ENCODE data around the gene CEACAM8. TPM values are rescaled to one million over a fixed set of nuclear protein-coding genes. Genes with fewer than 3 reads are reported as not detected.
"Not testable (repeated sequence)": the region's sequence is repeated elsewhere in the genome, so short reads cannot be mapped to it uniquely, and the experiment has no call there.

The CEACAM8 gene
- total RNA-seq (not detected), polyA plus RNA-seq (not detected)

DNA sequence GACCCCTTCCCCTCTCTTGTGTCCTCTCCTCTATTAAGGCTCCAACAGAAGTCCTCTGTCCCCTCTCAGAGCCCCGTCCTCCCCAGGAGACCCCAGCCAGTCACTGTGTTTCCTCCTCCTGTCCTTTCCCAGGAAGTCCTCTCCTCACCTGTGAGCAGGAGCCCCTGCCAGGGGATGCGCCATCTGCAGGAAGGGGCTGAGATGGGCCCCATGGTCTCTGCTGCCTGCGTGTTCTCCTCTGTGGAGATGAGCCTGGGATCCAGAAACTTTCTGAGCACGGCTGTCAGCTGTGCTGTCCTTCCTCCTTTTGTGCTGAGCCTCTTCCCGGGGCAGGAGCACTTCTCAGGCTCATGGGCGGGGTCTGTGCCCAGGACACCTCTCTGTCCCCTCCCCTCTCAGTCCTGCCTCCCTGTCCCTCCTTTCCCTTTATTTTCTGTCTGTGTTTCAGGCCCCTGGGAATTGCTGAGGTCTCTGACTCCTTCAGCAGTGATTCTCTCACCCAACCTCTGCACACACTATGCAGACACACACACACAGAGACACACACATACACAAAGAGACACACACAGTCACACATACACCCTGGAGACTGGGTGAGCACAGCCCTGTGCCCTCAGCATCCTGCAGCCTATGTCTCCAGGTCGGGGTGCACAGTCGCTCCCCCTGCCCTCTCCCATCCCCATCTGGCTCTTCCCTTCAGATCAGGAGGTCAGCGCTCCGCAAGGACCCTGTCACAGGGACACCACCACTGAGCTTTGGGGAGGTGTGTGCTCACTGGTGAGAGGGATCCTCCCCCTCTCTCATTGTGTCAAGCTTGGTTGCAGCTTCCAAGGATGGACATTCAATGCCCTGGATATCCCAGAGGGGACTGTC, at the start of gene CEACAM8:
CEACAM8 (minus strand) TSS at position 308 of the 873 bp plus-strand sequence; CDS start at position 212, 96 bp downstream.
- H3K27ac ChIP-seq (ENCODE audit: low read depth, low read length) = no peak within 1 kb of the TSS
- no peak within 1 kb of the TSS for H3K4me3 ChIP-seq (ENCODE audit: low read length)
- Mint-ChIP-seq H3K27me3 (peaks cover 19 to 42% of the 10 kb centered on the region in 2 donors), H3K4me3 (no peak within 1 kb of the TSS), H3K27ac (peak within 1 kb of the TSS in 4 of 8 donors; percentile 5 to 63 (median 29)), H3K9me3 (peaks cover 0 to 2% (median 0%) of the 10 kb centered on the region in 5 donors), H3K36me3 (no peaks in the 10 kb centered on the region), H3K4me1 (peaks cover 4 to 6% (median 4%) of the 10 kb centered on the region in 3 donors)
- no peaks in the 10 kb centered on the region for H3K4me1 ChIP-seq (ENCODE audit: insufficient read depth, low read length)
- ChIA-PET CTCF (no interaction called here), POLR2A (no interaction called here)
- H3K9me3 ChIP-seq (ENCODE audit: low read length) = no peaks in the 10 kb centered on the region
- no peaks in the 10 kb centered on the region for H3K27me3 ChIP-seq (ENCODE audit: insufficient read depth, low read length, poor library complexity, severe bottlenecking)
- no peaks in the 10 kb centered on the region for H3K36me3 ChIP-seq (ENCODE audit: insufficient read depth, low read length)
- no peak for DNase-seq

DNA sequence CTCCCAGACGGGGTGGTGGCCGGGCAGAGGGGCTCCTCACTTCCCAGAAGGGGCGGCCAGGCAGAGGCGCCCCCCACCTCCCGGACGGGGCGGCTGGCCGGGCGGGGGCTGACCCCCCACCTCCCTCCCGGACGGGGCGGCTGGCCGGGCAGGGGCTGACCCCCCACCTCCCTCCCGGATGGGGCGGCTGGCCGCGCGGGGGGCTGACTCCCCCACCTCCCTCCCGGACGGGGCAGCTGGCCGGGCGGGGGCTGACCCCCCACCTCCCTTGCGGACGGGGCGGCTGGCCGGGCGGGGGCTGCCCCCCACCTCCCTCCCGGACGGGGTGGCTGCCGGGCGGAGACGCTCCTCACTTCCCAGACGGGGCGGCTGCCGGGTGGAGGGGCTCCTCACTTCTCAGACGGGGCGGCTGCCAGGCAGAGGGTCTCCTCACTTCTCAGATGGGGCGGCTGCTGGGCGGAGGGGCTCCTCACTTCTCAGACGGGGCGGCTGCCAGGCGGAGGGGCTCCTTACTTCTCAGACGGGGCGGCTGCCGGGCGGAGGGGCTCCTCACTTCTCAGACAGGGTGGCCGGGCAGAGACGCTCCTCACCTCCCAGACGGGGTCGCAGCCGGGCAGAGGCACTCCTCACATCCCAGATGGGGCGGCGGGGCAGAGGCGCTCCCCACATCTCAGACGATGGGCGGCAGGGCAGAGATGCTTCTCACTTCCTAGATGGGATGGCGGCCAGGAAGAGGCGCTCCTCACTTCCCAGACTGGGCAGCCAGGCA, 44.8 kb upstream of the CEACAM8 start:
- H3K27me3 ChIP-seq (ENCODE audit: insufficient read depth, low read length, poor library complexity, severe bottlenecking); H3K36me3 Mint-ChIP-seq; POLR2A ChIA-PET; CTCF ChIA-PET; H3K4me1 ChIP-seq (ENCODE audit: insufficient read depth, low read length); H3K9me3 Mint-ChIP-seq; H3K4me3 Mint-ChIP-seq; DNase-seq; H3K36me3 ChIP-seq (ENCODE audit: insufficient read depth, low read length); H3K9me3 ChIP-seq (ENCODE audit: low read length); H3K4me3 ChIP-seq (ENCODE audit: low read length); H3K27ac Mint-ChIP-seq; H3K27ac ChIP-seq (ENCODE audit: low read depth, low read length); H3K4me1 Mint-ChIP-seq: not testable (repeated sequence)
- peaks cover 9 to 36% of the 10 kb centered on the region in 2 donors for H3K27me3 Mint-ChIP-seq

DNA sequence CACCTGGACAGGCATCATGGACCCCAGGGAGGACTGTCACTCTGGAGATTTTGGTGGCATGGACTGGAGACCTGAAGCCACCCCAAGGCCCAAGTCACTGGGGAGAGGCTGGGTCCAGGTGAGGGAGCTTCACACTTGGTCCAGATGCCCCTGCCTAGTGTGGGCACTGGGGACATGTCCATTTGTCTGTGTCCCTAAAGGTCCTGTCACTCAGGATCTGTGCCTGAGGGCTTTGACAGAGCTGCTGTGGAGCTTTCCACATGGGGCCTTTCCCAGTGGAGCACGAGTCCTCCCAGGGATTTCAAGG, 40.5 kb upstream of the CEACAM8 start:
- Mint-ChIP-seq H3K27ac (no peak overlapping the region), H3K9me3 (peaks cover 0 to 4% (median 0%) of the 10 kb centered on the region in 5 donors), H3K4me1 (no peaks in the 10 kb centered on the region), H3K4me3 (no peak overlapping the region), H3K27me3 (peaks cover 12 to 37% of the 10 kb centered on the region in 2 donors), H3K36me3 (no peaks in the 10 kb centered on the region)
- ChIA-PET POLR2A (no interaction called here), CTCF (interaction anchor here (0.8 to 1.0 kb wide), 2 partner anchors 9 to 38 kb away, joined by 3 to 5 read pairs; no protein-coding TSS in a partner anchor)
- Histone ChIP-seq H3K4me3 (ENCODE audit: low read length) (no peak overlapping the region), H3K36me3 (ENCODE audit: insufficient read depth, low read length) (no peaks in the 10 kb centered on the region), H3K9me3 (ENCODE audit: low read length) (no peaks in the 10 kb centered on the region), H3K4me1 (ENCODE audit: insufficient read depth, low read length) (no peaks in the 10 kb centered on the region), H3K27me3 (ENCODE audit: insufficient read depth, low read length, poor library complexity, severe bottlenecking) (no peaks in the 10 kb centered on the region), H3K27ac (ENCODE audit: low read depth, low read length) (no peak overlapping the region)
- no peak for DNase-seq

DNA sequence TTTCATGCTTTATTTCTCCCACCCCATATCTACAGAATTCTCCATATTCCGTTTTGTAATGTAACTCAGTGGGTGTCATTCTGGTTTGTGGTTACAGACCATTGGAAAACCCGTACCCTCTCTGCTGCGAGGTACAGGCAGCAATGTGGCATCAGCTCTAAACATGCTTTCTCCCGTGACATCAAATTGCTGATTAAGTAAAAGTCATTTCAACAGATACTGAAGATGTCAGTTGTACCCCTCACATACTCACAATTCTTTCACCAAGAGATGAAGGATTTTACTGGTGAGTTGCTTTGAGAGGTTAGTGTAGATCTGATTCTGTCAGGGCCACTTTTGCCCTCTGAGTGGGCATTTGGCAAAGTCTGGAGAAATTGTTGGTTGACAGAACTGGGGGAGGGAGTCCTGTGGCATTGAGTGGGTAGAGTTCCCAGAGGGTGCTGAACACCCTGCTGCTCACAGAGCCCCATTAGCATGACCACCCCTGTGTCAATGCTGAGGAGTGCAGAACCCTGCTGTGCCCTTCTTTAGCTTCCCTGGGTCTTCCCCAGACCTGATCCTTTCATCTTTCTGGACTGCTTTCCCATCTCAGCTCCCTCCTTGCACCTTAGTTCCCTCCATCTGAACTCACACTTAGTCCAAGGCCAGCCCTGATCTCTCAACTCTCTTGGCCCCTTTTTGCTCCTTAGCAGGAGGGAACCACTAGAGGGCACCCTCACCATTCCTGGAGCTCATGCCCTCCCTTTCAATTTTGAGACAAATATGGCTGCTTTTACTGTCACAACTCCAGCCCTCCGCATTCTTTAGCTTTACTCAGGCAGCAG, 39.9 kb upstream of the CEACAM8 start:
- no peaks in the 10 kb centered on the region for H3K36me3 ChIP-seq (ENCODE audit: insufficient read depth, low read length)
- no peaks in the 10 kb centered on the region for H3K27me3 ChIP-seq (ENCODE audit: insufficient read depth, low read length, poor library complexity, severe bottlenecking)
- H3K27ac ChIP-seq (ENCODE audit: low read depth, low read length) = no peak overlapping the region
- Mint-ChIP-seq H3K4me3 (no peak overlapping the region), H3K9me3 (peaks cover 0 to 4% (median 0%) of the 10 kb centered on the region in 5 donors), H3K36me3 (no peaks in the 10 kb centered on the region), H3K27me3 (peaks cover 12 to 37% of the 10 kb centered on the region in 2 donors), H3K4me1 (no peaks in the 10 kb centered on the region), H3K27ac (peak overlapping the region in 1 of 8 donors; percentile 56)
- no peak for DNase-seq
- POLR2A ChIA-PET = no interaction called here
- CTCF ChIA-PET = interaction anchor here (0.8 to 1.0 kb wide), 2 partner anchors 9 to 37 kb away, joined by 3 to 5 read pairs; no protein-coding TSS in a partner anchor
- no peak overlapping the region for H3K4me3 ChIP-seq (ENCODE audit: low read length)
- no peaks in the 10 kb centered on the region for H3K4me1 ChIP-seq (ENCODE audit: insufficient read depth, low read length)
- no peaks in the 10 kb centered on the region for H3K9me3 ChIP-seq (ENCODE audit: low read length)

DNA sequence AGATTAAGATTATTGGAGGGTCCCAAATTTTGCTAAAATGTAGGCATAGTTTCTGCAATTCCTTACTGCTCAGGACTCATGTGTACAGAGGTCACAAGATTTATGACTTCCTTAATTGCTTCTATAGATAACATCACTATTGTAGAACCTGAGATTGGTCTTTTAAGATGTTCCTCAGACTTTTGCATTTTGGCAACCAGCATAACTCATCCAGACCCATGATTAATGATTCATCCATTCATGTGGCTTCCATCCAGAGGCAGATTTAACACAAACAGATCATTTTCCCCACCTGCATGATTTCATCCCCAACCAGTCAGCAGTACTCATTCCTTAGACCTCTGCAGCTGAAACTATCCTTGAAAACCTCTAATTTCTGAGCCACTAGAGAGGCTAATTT, 34.5 kb upstream of the CEACAM8 start:
- ChIA-PET CTCF (no interaction called here), POLR2A (no interaction called here)
- Histone ChIP-seq H3K4me3 (ENCODE audit: low read length) (no peak overlapping the region), H3K27ac (ENCODE audit: low read depth, low read length) (no peak overlapping the region), H3K27me3 (ENCODE audit: insufficient read depth, low read length, poor library complexity, severe bottlenecking) (peaks cover 3% of the 10 kb centered on the region), H3K9me3 (ENCODE audit: low read length) (no peaks in the 10 kb centered on the region), H3K4me1 (ENCODE audit: insufficient read depth, low read length) (no peaks in the 10 kb centered on the region), H3K36me3 (ENCODE audit: insufficient read depth, low read length) (no peaks in the 10 kb centered on the region)
- peaks cover 0 to 3% (median 3%) of the 10 kb centered on the region in 3 donors for H3K4me1 Mint-ChIP-seq
- H3K27ac Mint-ChIP-seq = no peak overlapping the region
- H3K27me3 Mint-ChIP-seq = peaks cover 7 to 32% of the 10 kb centered on the region in 2 donors
- no peak overlapping the region for H3K4me3 Mint-ChIP-seq
- H3K36me3 Mint-ChIP-seq = no peaks in the 10 kb centered on the region
- H3K9me3 Mint-ChIP-seq = no peaks in the 10 kb centered on the region
- DNase-seq = no peak

DNA sequence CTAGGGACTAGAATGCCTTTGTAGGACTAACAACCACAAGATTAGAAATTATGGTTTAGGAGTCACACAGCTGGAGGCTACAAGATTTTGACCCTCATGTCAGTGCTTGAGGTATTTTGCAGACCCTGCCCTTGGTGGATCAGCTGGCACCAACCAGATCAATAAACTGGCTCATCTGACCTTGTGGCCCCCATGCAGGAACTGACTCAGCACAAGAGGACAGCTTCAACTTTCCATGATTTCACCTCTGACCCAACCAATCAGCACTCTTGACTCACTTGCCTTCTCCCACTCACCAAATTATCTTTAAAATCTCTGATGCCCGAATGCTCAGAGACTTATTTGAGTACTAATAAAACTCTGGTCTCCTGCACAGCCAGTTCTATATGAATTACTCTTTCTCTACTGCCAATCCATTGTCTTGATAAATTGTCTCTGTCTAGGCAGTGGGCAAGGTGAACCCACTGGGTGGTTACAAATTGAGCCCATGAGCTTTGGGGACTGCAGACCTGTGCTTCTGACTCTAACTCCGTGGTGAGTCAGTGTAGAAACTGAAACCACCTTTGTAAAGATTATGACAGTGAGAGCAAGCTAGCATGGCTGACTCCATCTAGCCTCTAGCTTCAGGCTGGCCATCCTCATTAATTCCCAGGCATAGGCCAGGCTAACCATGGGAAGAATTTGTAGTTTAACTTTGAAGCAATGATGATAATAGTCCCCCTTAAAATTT, 33.9 kb upstream of the CEACAM8 start:
- Mint-ChIP-seq H3K4me3 (no peak overlapping the region), H3K4me1 (peaks cover 0 to 3% (median 3%) of the 10 kb centered on the region in 3 donors), H3K36me3 (no peaks in the 10 kb centered on the region), H3K27me3 (peaks cover 7 to 38% of the 10 kb centered on the region in 2 donors), H3K9me3 (no peaks in the 10 kb centered on the region), H3K27ac (no peak overlapping the region)
- H3K27me3 ChIP-seq (ENCODE audit: insufficient read depth, low read length, poor library complexity, severe bottlenecking) = peaks cover 3% of the 10 kb centered on the region
- no peak overlapping the region for H3K4me3 ChIP-seq (ENCODE audit: low read length)
- H3K4me1 ChIP-seq (ENCODE audit: insufficient read depth, low read length) = no peaks in the 10 kb centered on the region
- POLR2A ChIA-PET = no interaction called here
- no peaks in the 10 kb centered on the region for H3K9me3 ChIP-seq (ENCODE audit: low read length)
- H3K36me3 ChIP-seq (ENCODE audit: insufficient read depth, low read length) = no peaks in the 10 kb centered on the region
- H3K27ac ChIP-seq (ENCODE audit: low read depth, low read length) = no peak overlapping the region
- CTCF ChIA-PET = no interaction called here
- no peak for DNase-seq

DNA sequence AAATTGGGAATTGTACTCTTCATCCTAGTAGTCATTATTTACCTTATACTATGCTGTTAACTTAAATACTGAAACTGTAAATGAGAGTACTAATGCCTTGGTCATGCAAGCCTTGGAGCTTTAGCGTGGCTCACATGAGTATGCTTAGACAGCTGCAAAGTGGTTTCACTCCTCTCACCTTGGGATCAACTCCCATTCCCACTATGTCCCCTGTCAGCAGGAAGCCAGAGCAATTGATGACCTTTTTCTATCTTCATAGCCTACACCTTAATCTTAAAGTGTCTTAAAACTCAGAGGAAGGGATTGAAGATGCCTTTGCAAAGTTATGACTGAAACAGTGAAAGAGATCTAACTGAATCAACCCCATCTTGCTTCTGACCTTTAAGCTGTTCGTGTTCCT, 33.2 kb upstream of the CEACAM8 start:
- H3K4me1 Mint-ChIP-seq = peaks cover 0 to 3% (median 3%) of the 10 kb centered on the region in 3 donors
- no peak overlapping the region for H3K27ac Mint-ChIP-seq
- Histone ChIP-seq H3K27ac (ENCODE audit: low read depth, low read length) (no peak overlapping the region), H3K4me3 (ENCODE audit: low read length) (no peak overlapping the region), H3K9me3 (ENCODE audit: low read length) (no peaks in the 10 kb centered on the region), H3K27me3 (ENCODE audit: insufficient read depth, low read length, poor library complexity, severe bottlenecking) (peaks cover 3% of the 10 kb centered on the region), H3K36me3 (ENCODE audit: insufficient read depth, low read length) (no peaks in the 10 kb centered on the region), H3K4me1 (ENCODE audit: insufficient read depth, low read length) (no peaks in the 10 kb centered on the region)
- H3K36me3 Mint-ChIP-seq = no peaks in the 10 kb centered on the region
- H3K4me3 Mint-ChIP-seq = no peak overlapping the region
- no peaks in the 10 kb centered on the region for H3K9me3 Mint-ChIP-seq
- H3K27me3 Mint-ChIP-seq = peaks cover 7 to 41% of the 10 kb centered on the region in 2 donors
- DNase-seq = no peak
- ChIA-PET CTCF (no interaction called here), POLR2A (no interaction called here)
